Measurements from ENCODE around the gene AP1S3. TPM values are rescaled to one million over a fixed set of nuclear protein-coding genes. Genes with fewer than 3 reads are reported as not detected.
"Not testable (repeated sequence)": the region's sequence is repeated elsewhere in the genome, so short reads cannot be mapped to it uniquely, and the experiment has no call there.

AP1S3 gene
- polyA plus RNA-seq, 2 of the 4 experiments (the other 2 are of a cell fraction): 42.9 to 57.0 TPM

- TF ChIP-seq USF2 (IDR thresholded peaks at IDR 0.05): no peak
- no peak for TF ChIP-seq HMGXB4 (CRISPR knock-in tag; IDR thresholded peaks at IDR 0.05; ENCODE audit: borderline replicate concordance)
Observed at GRCh38 chr2:223815186-223815883, 22.0 kb downstream of the AP1S3 start (continued).

GRCh38 chr2:223814764-223815163 is 22.6 kb downstream of the AP1S3 start:
- CTCF ChIA-PET: interaction anchor here (0.6 to 1.3 kb wide), 2 partner anchors 21 to 23 kb away, joined by 3 to 4 read pairs; partner anchors contain the start of gene AP1S3
- FAIRE-seq; H3K9me3 ChIP-seq; DNase-seq (ENCODE audit: low read depth in 1 of 2, low spot score in 1 of 2); H3K4me3 ChIP-seq: not testable (repeated sequence)
- WGBS (ENCODE audit: missing lambda C conversion rate): 43% methylated on average over 3 of the region's 3 CpGs
- POLR2A ChIA-PET: interaction anchor here (1.0 kb wide), 1 partner anchor 46 kb away, joined by 5 read pairs; no protein-coding TSS in a partner anchor
- ATAC-seq: peak in 1 of 2 experiments; percentile 27; a peak in 3 of 6 replicates
- H3K4me2 ChIP-seq: peak overlapping the region; percentile 72
- H3K27ac ChIP-seq: peak overlapping the region; percentile 68 to 85
- peaks cover 63% of the 10 kb centered on the region for H3K4me1 ChIP-seq

- peaks cover 49% of the 10 kb centered on the region for H3K4me1 ChIP-seq
- no peaks in the 10 kb centered on the region for H3K9me3 ChIP-seq
- H3K4me3 ChIP-seq: no peak overlapping the region
- ATAC-seq (no peak), DNase-seq (ENCODE audit: low read depth in 1 of 2, low spot score in 1 of 2) (no peak), FAIRE-seq (no peak)
- H3K27ac ChIP-seq: peak overlapping the region; percentile 68 to 85; a peak in 4 of 6 replicates
- no peak for TF ChIP-seq HOXB13 (CRISPR knock-in tag; IDR thresholded peaks at IDR 0.05; ENCODE audit: low read depth)
- TF ChIP-seq SMC3 (IDR thresholded peaks at IDR 0.05): no peak
- no peak for TF ChIP-seq ZNF302 (CRISPR knock-in tag; IDR thresholded peaks at IDR 0.05)
- peak; percentile 88 for TF ChIP-seq KDM1A (IDR thresholded peaks at IDR 0.05; ENCODE audit: low read depth)
- TF ChIP-seq ZC3H11A (IDR thresholded peaks at IDR 0.05): no peak
- no peak for TF ChIP-seq ZFP36 (IDR thresholded peaks at IDR 0.05; ENCODE audit: borderline replicate concordance, partially characterized antibody)
- WGBS (ENCODE audit: missing lambda C conversion rate): 94% methylated on average over 2 of the region's 2 CpGs
- CTCF ChIA-PET: interaction anchor here (0.8 to 1.2 kb wide), 4 partner anchors 12 to 470 kb away, joined by 3 to 4 read pairs (median 3); no protein-coding TSS in a partner anchor
- POLR2A ChIA-PET: no interaction called here
- H3K4me2 ChIP-seq: no peak overlapping the region; the same call in 2 of the 3 replicates
Observed at GRCh38 chr2:223813329-223813728, 24.1 kb downstream of the AP1S3 start.

- CTCF ChIA-PET: interaction anchor here (1.7 kb wide), 1 partner anchor 14 kb away, joined by 8 read pairs; no protein-coding TSS in a partner anchor
- FAIRE-seq: no peak
- H3K4me1 ChIP-seq: peaks cover 46% of the 10 kb centered on the region
- 92% methylated on average over 2 of the region's 2 CpGs for WGBS (ENCODE audit: missing lambda C conversion rate)
- peak overlapping the region in 1 of 2 experiments; percentile 20; a peak in 1 of 6 replicates for H3K27ac ChIP-seq
- POLR2A ChIA-PET: no interaction called here
- H3K4me2 ChIP-seq: no peak overlapping the region
- no peak for DNase-seq (ENCODE audit: low read depth in 1 of 2, low spot score in 1 of 2)
- TF ChIP-seq RNF2 (IDR thresholded peaks at IDR 0.05; ENCODE audit: borderline replicate concordance, low read depth) (no peak), RCOR1 (IDR thresholded peaks at IDR 0.05; ENCODE audit: low read depth, low read length) (no peak), RARB (CRISPR knock-in tag; IDR thresholded peaks at IDR 0.05) (no peak), PBX3 (IDR thresholded peaks at IDR 0.05) (no peak), HOXB5 (CRISPR knock-in tag; IDR thresholded peaks at IDR 0.05) (no peak), ESRRA (IDR thresholded peaks at IDR 0.05; ENCODE audit: borderline replicate concordance, low read length) (no peak), ZC3H11A (IDR thresholded peaks at IDR 0.05) (no peak), RFX5 (IDR thresholded peaks at IDR 0.05) (no peak), CBX8 (IDR thresholded peaks at IDR 0.05) (no peak), NFE2L2 (conservative IDR thresholded peaks at IDR 0.05; ENCODE audit: low read length) (no peak)
- ATAC-seq: no peak
- no peaks in the 10 kb centered on the region for H3K9me3 ChIP-seq
- H3K4me3 ChIP-seq: no peak overlapping the region
Observed at GRCh38 chr2:223811757-223812156, 25.6 kb downstream of the AP1S3 start.
